ENCODE results near the gene SPC25.

DNA sequence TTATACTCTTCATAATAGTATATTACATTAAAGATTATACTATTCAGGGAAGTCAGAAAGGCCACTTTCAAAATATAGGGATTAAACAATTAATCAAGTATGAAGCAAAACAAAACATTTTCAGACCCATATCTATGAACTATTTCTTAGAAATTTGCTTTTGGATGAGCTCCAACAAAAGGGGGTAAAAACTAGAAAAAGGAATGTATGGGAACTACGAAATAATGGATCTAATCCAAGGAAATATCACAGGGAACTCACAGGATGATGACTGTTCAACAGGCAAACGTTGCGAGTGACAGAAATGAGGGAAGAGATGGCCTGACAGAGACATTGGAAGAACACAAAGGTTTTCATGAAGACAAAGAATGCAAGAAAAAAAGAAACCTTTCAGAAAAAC lies 38.8 kb upstream of the SPC25 start:
- no peak for TF ChIP-seq EZH2 (IDR thresholded peaks at IDR 0.05; ENCODE audit: borderline replicate concordance)
- TF ChIP-seq, protein P1, sequence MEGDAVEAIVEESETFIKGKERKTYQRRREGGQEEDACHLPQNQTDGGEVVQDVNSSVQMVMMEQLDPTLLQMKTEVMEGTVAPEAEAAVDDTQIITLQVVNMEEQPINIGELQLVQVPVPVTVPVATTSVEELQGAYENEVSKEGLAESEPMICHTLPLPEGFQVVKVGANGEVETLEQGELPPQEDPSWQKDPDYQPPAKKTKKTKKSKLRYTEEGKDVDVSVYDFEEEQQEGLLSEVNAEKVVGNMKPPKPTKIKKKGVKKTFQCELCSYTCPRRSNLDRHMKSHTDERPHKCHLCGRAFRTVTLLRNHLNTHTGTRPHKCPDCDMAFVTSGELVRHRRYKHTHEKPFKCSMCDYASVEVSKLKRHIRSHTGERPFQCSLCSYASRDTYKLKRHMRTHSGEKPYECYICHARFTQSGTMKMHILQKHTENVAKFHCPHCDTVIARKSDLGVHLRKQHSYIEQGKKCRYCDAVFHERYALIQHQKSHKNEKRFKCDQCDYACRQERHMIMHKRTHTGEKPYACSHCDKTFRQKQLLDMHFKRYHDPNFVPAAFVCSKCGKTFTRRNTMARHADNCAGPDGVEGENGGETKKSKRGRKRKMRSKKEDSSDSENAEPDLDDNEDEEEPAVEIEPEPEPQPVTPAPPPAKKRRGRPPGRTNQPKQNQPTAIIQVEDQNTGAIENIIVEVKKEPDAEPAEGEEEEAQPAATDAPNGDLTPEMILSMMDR (IDR thresholded peaks at IDR 0.05; ENCODE audit: poor library complexity) = no peak
- TF ChIP-seq EZH2phosphoT487 (IDR thresholded peaks at IDR 0.05; ENCODE audit: low read depth, severe bottlenecking, unreplicated experiment) = no peak
